CD4-positive, alpha-beta T cell treated with Interleukin-15 for 1 hour (primary cell): ENCODE results near the gene RREB1.
A peak's percentile ranks its signal among the peaks of the same experiment; 100 is the strongest.
"Not testable (repeated sequence)": the region's sequence is repeated elsewhere in the genome, so short reads cannot be mapped to it uniquely, and the experiment has no call there.

ENCODE experiments used
- DNase-seq: peaks from one replicate; pipeline ENCODE4 v3.0.0-alpha.2; 2020

The RREB1 gene

GRCh38 chr6:7267466-7268091 is 159.8 kb downstream of the RREB1 start:
- DNase-seq, result peak; percentile 30

- no peak for DNase-seq
Measured at GRCh38 chr6:7268362-7268761, 160.6 kb downstream of the RREB1 start.

- DNase-seq, result no peak
Measured at GRCh38 chr6:7268816-7269555, 161.2 kb downstream of the RREB1 start.

- no peak for DNase-seq
Measured at GRCh38 chr6:7269816-7270215, 162.1 kb downstream of the RREB1 start.

GRCh38 chr6:7270320-7271204 is 162.8 kb downstream of the RREB1 start:
- DNase-seq, result no peak

GRCh38 chr6:7271205-7271534 is 163.4 kb downstream of the RREB1 start:
- DNase-seq, result no peak

GRCh38 chr6:7273709-7274108 is 165.9 kb downstream of the RREB1 start:
- DNase-seq, result no peak

- DNase-seq, result not testable (repeated sequence)
Measured at GRCh38 chr6:7274525-7274924, 166.8 kb downstream of the RREB1 start.

GRCh38 chr6:7276199-7276524 is 168.4 kb downstream of the RREB1 start:
- no peak for DNase-seq

- DNase-seq, result no peak
Measured at GRCh38 chr6:7282097-7282906, 174.5 kb downstream of the RREB1 start.

GRCh38 chr6:7283676-7284075 is 175.9 kb downstream of the RREB1 start:
- no peak for DNase-seq

- no peak for DNase-seq
Measured at GRCh38 chr6:7285416-7285815, 177.7 kb downstream of the RREB1 start.

- DNase-seq, result no peak
Measured at GRCh38 chr6:7290079-7290478, 182.3 kb downstream of the RREB1 start.

GRCh38 chr6:7292596-7293255 is 185.0 kb downstream of the RREB1 start:
- DNase-seq, result no peak

- DNase-seq, result no peak
Measured at GRCh38 chr6:7295916-7296315, 188.2 kb downstream of the RREB1 start.

- no peak for DNase-seq
Measured at GRCh38 chr6:7296602-7297001, 188.8 kb downstream of the RREB1 start.

GRCh38 chr6:7298113-7298512 is 190.4 kb downstream of the RREB1 start:
- DNase-seq, result no peak

- no peak for DNase-seq
Measured at GRCh38 chr6:7300926-7301325, 193.2 kb downstream of the RREB1 start.
